Prostate gland (tissue), 2 donors: ENCODE data around the gene SMLR1. TPM values are rescaled to one million over a fixed set of nuclear protein-coding genes. Genes with fewer than 3 reads are reported as not detected.

ENCODE experiments used
- DNase-seq: peaks from one replicate; pipeline ENCODE4 v3.0.0-alpha.2; 2019; ENCODE audit warnings: low spot score
- H3K27ac ChIP-seq, 2 donors: fragments of 200-600 bp; sonication (generic); 2 replicates each; pipeline ENCODE4 v1.5.1; 2017 to 2019
- H3K27me3 ChIP-seq: fragments of 200-600 bp; sonication (generic); replicated peaks from 2 replicates; pipeline ENCODE4 v1.5.1; 2019; ENCODE audit not compliant: insufficient read depth
- H3K36me3 ChIP-seq, 2 donors: fragments of 200-600 bp; sonication (generic); 1 replicate in 1 of 2; 2 replicates in 1 of 2; pipeline versions ENCODE4 v1.5.1 to v1.8.1; 2017 to 2019
- H3K4me1 ChIP-seq: fragments of 200-600 bp; sonication (generic); replicated peaks from 2 replicates; pipeline ENCODE4 v1.5.1; 2019
- H3K4me3 ChIP-seq, 2 donors: fragments of 200-600 bp; sonication (generic); 2 replicates each; pipeline ENCODE4 v1.5.1; 2017 to 2019
- H3K9me3 ChIP-seq: fragments of 200-600 bp; sonication (generic); 2 replicates; pipeline ENCODE4 v1.5.1; 2017
- CTCF ChIP-seq, 4 experiments: fragments of 200-600 bp in 2 of 4; fragments of 450-650 bp in 2 of 4; sonication (generic) in 2 of 4; IDR thresholded peaks; 1 replicate in 3 of 4; 2 replicates in 1 of 4; pipeline ENCODE4 v1.5.1; 2016 to 2019; ENCODE audit warnings: antibody characterized with exemption in 4 of 4, mild to moderate bottlenecking in 2 of 4, moderate library complexity in 2 of 4
- POLR2A ChIP-seq: fragments of 450-650 bp; IDR thresholded peaks from one replicate; pipeline ENCODE4 v1.6.1; 2016; ENCODE audit warnings: antibody characterized with exemption, mild to moderate bottlenecking
- POLR2AphosphoS5 ChIP-seq: sonication (generic); formaldehyde crosslinking; IDR thresholded peaks from one replicate; pipeline ENCODE4 v1.6.1; 2017; ENCODE audit warnings: antibody characterized with exemption
- WGBS: methylation state at CpG from one replicate; pipeline ENCODE4 v1.1.5; 2018; 5-methylcytosine and 5-hydroxymethylcytosine counted together
- intact Hi-C: fragments of 100-400 bp; cut with DNase I; formaldehyde crosslinking; loops from one replicate; pipeline ENCODE4 v1.14.2; 2022
- total RNA-seq, 2 donors: library from RNA; depleted of rRNA; stranded (reverse); fragments of >200 nt; gene quantifications; one replicate each; pipeline ENCODE4 v1.1.0, GENCODE V29; 2016

SMLR1 gene
- total RNA-seq = under 1 TPM in 1 of 2 donors, not detected in 1; 0.28 TPM

- no peak within 1 kb of the TSS for H3K27ac ChIP-seq
- H3K4me3 ChIP-seq = no peak within 1 kb of the TSS
- no peaks in the 10 kb centered on the region for H3K27me3 ChIP-seq
- H3K4me1 ChIP-seq = no peaks in the 10 kb centered on the region
- TF ChIP-seq POLR2AphosphoS5 = no peak
- TF ChIP-seq POLR2A = no peak
- no peak for TF ChIP-seq CTCF (IDR thresholded peaks at IDR 0.05)
- no peaks in the 10 kb centered on the region for H3K9me3 ChIP-seq
- intact Hi-C loops = no loop called here
- no peak for DNase-seq
- WGBS = 77% methylated on average over 11 of the region's 11 CpGs
- no peaks in the 10 kb centered on the region for H3K36me3 ChIP-seq
Observed at GRCh38 chr6:130827247-130828149, at the start of gene SMLR1. TSS of gene SMLR1 (plus strand) at chr6:130827406. CDS start at chr6:130827414, 8 bp downstream.

GRCh38 chr6:130778946-130779657 is 48.1 kb upstream of the SMLR1 start:
- Histone ChIP-seq H3K9me3 (no peaks in the 10 kb centered on the region), H3K36me3 (no peaks in the 10 kb centered on the region), H3K27me3 (no peaks in the 10 kb centered on the region), H3K4me1 (no peaks in the 10 kb centered on the region), H3K27ac (no peak overlapping the region), H3K4me3 (no peak overlapping the region)
- DNase-seq = no peak
- intact Hi-C loops = no loop called here
- 66% methylated on average over 7 of the region's 7 CpGs for WGBS
- TF ChIP-seq POLR2AphosphoS5 (no peak), POLR2A (no peak), CTCF (IDR thresholded peaks at IDR 0.05) (no peak)

- no peaks in the 10 kb centered on the region for H3K27me3 ChIP-seq
- TF ChIP-seq POLR2AphosphoS5 (no peak), CTCF (IDR thresholded peaks at IDR 0.05) (no peak), POLR2A (no peak)
- no peak overlapping the region for H3K27ac ChIP-seq
- no peak for DNase-seq
- intact Hi-C loops = no loop called here
- H3K9me3 ChIP-seq = no peaks in the 10 kb centered on the region
- WGBS = 51% methylated on average over 4 of the region's 4 CpGs
- no peaks in the 10 kb centered on the region for H3K4me1 ChIP-seq
- no peaks in the 10 kb centered on the region for H3K36me3 ChIP-seq
- H3K4me3 ChIP-seq = no peak overlapping the region
Observed at GRCh38 chr6:130779658-130780033, 47.6 kb upstream of the SMLR1 start.

- intact Hi-C loops = no loop called here
- H3K27ac ChIP-seq = no peak overlapping the region
- no peak for DNase-seq
Observed at GRCh38 chr6:130780122-130780521, 47.1 kb upstream of the SMLR1 start.

More at GRCh38 chr6:130780122-130780521, 47.1 kb upstream of the SMLR1 start:
- Histone ChIP-seq H3K27me3 (no peaks in the 10 kb centered on the region), H3K4me3 (no peak overlapping the region), H3K36me3 (no peaks in the 10 kb centered on the region), H3K9me3 (no peaks in the 10 kb centered on the region), H3K4me1 (no peaks in the 10 kb centered on the region)
- 46% methylated on average over 1 of the region's 1 CpG for WGBS
- TF ChIP-seq POLR2AphosphoS5 (no peak), CTCF (IDR thresholded peaks at IDR 0.05) (no peak), POLR2A (no peak)
